K562 (cell line): ENCODE data around the gene DENND2C. TPM values are rescaled to one million over a fixed set of nuclear protein-coding genes. Genes with fewer than 3 reads are reported as not detected.

Experiments used
- ATAC-seq: fragments of 200-7000 bp; cut with Tn5 transposase; 3 replicates; pipeline ENCODE4 v1.9.1; 2020; ENCODE audit warnings: moderate library complexity
- BruUV-seq: library from RNA; stranded (reverse); fragments of 400-500 nt; replicated peaks from 2 replicates; lab custom pipeline; 2021; lab: Mats Ljungman, UMichigan
- CTCF ChIA-PET: fragments of 300-600 bp; formaldehyde crosslinking; extraction: SDS; loops from one replicate; lab custom pipeline; 2021; ENCODE audit warnings: low intra/inter-chr PET ratio; lab: Yijun Ruan, JAX
- POLR2A ChIA-PET: fragments of 300-600, 350-650 bp; sonication (Branson Sonifier 250); formaldehyde crosslinking; extraction: SDS; loops from one replicate; lab custom pipeline; 2021; ENCODE audit warnings: antibody characterized with exemption, inconsistent platforms; lab: Yijun Ruan, JAX
- DNase-seq, 4 experiments: peaks; one replicate each; pipeline versions ENCODE4 v3.0.0 to v3.0.0-alpha.2; 2011 to 2018; ENCODE audit warnings: low spot score in 3 of 4, mixed read lengths in 3 of 4; ENCODE audit errors: extremely low read depth in 1 of 4
- FAIRE-seq: peaks from 2 replicates; lab custom pipeline; 2011; peaks lifted over from hg19 to GRCh38; lab: Jason Lieb, UNC
- H2AFZ ChIP-seq: 2 replicates; pipeline ENCODE4 v1.6.0; 2011; ENCODE audit warnings: low read depth, low read length, control low read depth, inconsistent platforms
- H3K27ac ChIP-seq: fragments of 200-600 bp; 3 replicates; pipeline ENCODE4 v1.8.0; 2011; ENCODE audit warnings: low read depth, mild to moderate bottlenecking, control low read depth, inconsistent platforms, low read length, moderate library complexity, mixed read lengths; ENCODE audit errors: extremely low read depth
- H3K27me3 ChIP-seq, 2 experiments: fragments of 300-600 bp in 1 of 2; 2 replicates in 1 of 2; 3 replicates in 1 of 2; pipeline versions ENCODE4 v1.6.0 to v1.8.0; 2011; ENCODE audit warnings: inconsistent platforms in 2 of 2, low read length in 2 of 2, mild to moderate bottlenecking in 1 of 2, mixed read lengths in 1 of 2, moderate library complexity in 1 of 2; ENCODE audit not compliant: control insufficient read depth in 2 of 2, insufficient read depth in 2 of 2
- H3K36me3 ChIP-seq: fragments of 300-600 bp; 3 replicates; pipeline ENCODE4 v1.8.0; 2011; ENCODE audit warnings: mild to moderate bottlenecking, low read length, inconsistent platforms; ENCODE audit not compliant: control insufficient read depth, insufficient read depth
- H3K4me1 ChIP-seq, 2 experiments: fragments of 200-600 bp in 1 of 2; replicated peaks in 1 of 2; 2 replicates in 1 of 2; 3 replicates in 1 of 2; pipeline versions ENCODE4 v1.5.1 to v1.8.0; 2011; ENCODE audit warnings: inconsistent platforms in 2 of 2, low read length in 2 of 2, mild to moderate bottlenecking in 1 of 2, mixed read lengths in 1 of 2, moderate library complexity in 1 of 2; ENCODE audit not compliant: control insufficient read depth in 2 of 2, insufficient read depth in 2 of 2
- H3K4me2 ChIP-seq: 2 replicates; pipeline ENCODE4 v1.6.1; 2011; ENCODE audit warnings: low read length, control low read depth, inconsistent platforms, mixed read lengths; ENCODE audit not compliant: insufficient read depth
- H3K4me3 ChIP-seq: fragments of 200-600 bp; sonication (generic), shearing (Covaris generic); 2 replicates; pipeline ENCODE4 v1.5.1; 2016; ENCODE audit warnings: control low read depth, inconsistent platforms
- H3K79me2 ChIP-seq: fragments of 200-600 bp; 3 replicates; pipeline ENCODE4 v1.8.0; 2011; ENCODE audit warnings: low read length, inconsistent platforms; ENCODE audit not compliant: control insufficient read depth, insufficient read depth
- H3K9ac ChIP-seq, 2 experiments: 2 replicates each; pipeline versions ENCODE4 v1.6.0 to v1.6.1; 2011; ENCODE audit warnings: low read depth in 2 of 2, low read length in 2 of 2, control low read depth in 1 of 2, inconsistent platforms in 1 of 2, mild to moderate bottlenecking in 1 of 2, mixed read lengths in 1 of 2; ENCODE audit not compliant: insufficient read depth in 1 of 2
- H3K9me1 ChIP-seq: one replicate; pipeline ENCODE4 v1.6.0; 2011; ENCODE audit warnings: inconsistent platforms, mild to moderate bottlenecking, low read length, moderate library complexity; ENCODE audit not compliant: control insufficient read depth, insufficient read depth
- H3K9me3 ChIP-seq: replicated peaks from 2 replicates; pipeline ENCODE4 v1.5.1; 2011; ENCODE audit warnings: low read depth, low read length, inconsistent platforms; ENCODE audit not compliant: control insufficient read depth, insufficient read depth
- H4K20me1 ChIP-seq: replicated peaks from 2 replicates; pipeline ENCODE4 v1.6.1; 2011; ENCODE audit warnings: low read length, inconsistent platforms, mixed read lengths; ENCODE audit not compliant: control insufficient read depth, insufficient read depth
- MEIS2 ChIP-seq: fragments of 450-650 bp; IDR thresholded peaks from 2 replicates; pipeline ENCODE4 v1.6.1; 2014; ENCODE audit warnings: mild to moderate bottlenecking; ENCODE audit not compliant: partially characterized antibody
- PHF8 ChIP-seq: fragments of 200-600 bp; sonication (generic); IDR thresholded peaks from 2 replicates; pipeline ENCODE4 v1.6.1; 2012; ENCODE audit warnings: mixed run types, mild to moderate bottlenecking, inconsistent platforms, low read length, moderate library complexity, borderline replicate concordance
- WGBS: fragments of 100-300 bp; shearing (Covaris generic); methylation state at CpG from one replicate; pipeline ENCODE4 v1.1.6; 2016; ENCODE audit warnings: low coverage, mixed read lengths; ENCODE audit not compliant: insufficient coverage; ENCODE audit errors: missing lambda C conversion rate; 5-methylcytosine and 5-hydroxymethylcytosine counted together
- in situ Hi-C: fragments of 300-500 bp; cut with MboI; formaldehyde crosslinking; loops from 4 replicates; pipeline ENCODE4 v1.15.0; 2018; ENCODE audit warnings: inconsistent platforms, mixed read lengths
- intact Hi-C: fragments of 100-400 bp; cut with micrococcal nuclease; formaldehyde crosslinking; loops from 2 replicates; pipeline ENCODE4 v1.14.2; 2022
- polyA plus RNA-seq, 8 experiments: library from polyadenylated mRNA; depleted of rRNA in 4 of 8; stranded (reverse) in 5 of 8; unstranded in 3 of 8; fragments of >200 nt; fragmentation: Nextera tagmentation in 2 of 8; fragmentation: Illumina TruSeq in 1 of 8; extraction: Ambion mirVana in 2 of 8; extraction: Trizol in 1 of 8; gene quantifications; 2 replicates each; pipeline versions ENCODE4 v1.2.1 to v1.2.3, GENCODE V29; 2011 to 2014; ENCODE audit warnings: inconsistent platforms in 1 of 8, missing spikeins in 1 of 8
- total RNA-seq, 7 experiments: library from RNA; depleted of rRNA in 6 of 7; stranded (reverse); fragments of >200 nt in 6 of 7; fragmentation: Illumina TruSeq in 2 of 7; extraction: Trizol in 2 of 7; gene quantifications; 2 replicates each; pipeline versions ENCODE4 v1.2.1 to v1.2.3, GENCODE V29; 2011 to 2021; ENCODE audit warnings: low replicate concordance in 1 of 7
- TF ChIP-seq, protein P1 (sequence below), 3 experiments: fragments of 200-800 bp in 1 of 3; fragments of 250-450 bp in 1 of 3; fragments of 450-650 bp in 1 of 3; sonication (Bioruptor Pico) in 1 of 3; sonication (Bioruptor generic) in 1 of 3; formaldehyde crosslinking in 1 of 3; IDR thresholded peaks; 2 replicates each; pipeline versions ENCODE4 v1.6.1 to v1.8.0; 2016 to 2022; ENCODE audit warnings: mild to moderate bottlenecking in 2 of 3, missing genetic modification characterization in 2 of 3, missing compliant biosample characterization in 1 of 3, moderate library complexity in 1 of 3
- TF ChIP-seq, protein P2 (sequence below), 2 experiments: fragments of 450-650 bp in 1 of 2; sonication (generic) in 1 of 2; formaldehyde crosslinking in 1 of 2; IDR thresholded peaks; 2 replicates each; pipeline versions ENCODE4 v1.7.1 to v1.9.0; 2016 to 2022; ENCODE audit warnings: inconsistent platforms in 1 of 2, mild to moderate bottlenecking in 1 of 2, missing genetic modification reagents in 1 of 2

The DENND2C gene
- total and polyA plus RNA-seq, 9 of the 15 experiments (the other 6 are each of a cell fraction or from before 2014, with no cell fraction given): 0.03 to 0.25 (median 0.14) TPM

DNA sequence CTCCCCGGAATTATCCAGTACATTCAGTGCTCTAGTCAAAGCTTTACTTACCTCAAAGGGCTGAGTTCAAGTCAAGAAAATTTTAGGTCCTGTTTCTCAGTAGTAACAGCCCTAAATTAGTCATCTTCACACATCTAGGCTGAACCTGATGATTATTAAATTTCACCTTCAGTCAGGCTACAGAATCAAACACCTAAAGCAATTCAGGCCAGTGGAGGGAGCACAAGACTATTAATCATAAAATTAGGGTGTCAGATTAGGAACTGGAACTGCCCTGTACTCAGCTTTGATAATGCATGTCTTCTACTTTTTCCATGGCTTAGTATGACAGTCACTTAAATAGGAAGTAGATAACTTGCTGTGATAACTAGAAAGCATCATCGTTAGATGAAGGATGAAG is 60.0 kb downstream of the DENND2C start:
- CTCF ChIA-PET: no interaction called here
- H2AFZ ChIP-seq: no peak overlapping the region
- TF ChIP-seq PHF8 (no peak), MEIS2 (peak; percentile 28)
- TF ChIP-seq, protein P1, sequence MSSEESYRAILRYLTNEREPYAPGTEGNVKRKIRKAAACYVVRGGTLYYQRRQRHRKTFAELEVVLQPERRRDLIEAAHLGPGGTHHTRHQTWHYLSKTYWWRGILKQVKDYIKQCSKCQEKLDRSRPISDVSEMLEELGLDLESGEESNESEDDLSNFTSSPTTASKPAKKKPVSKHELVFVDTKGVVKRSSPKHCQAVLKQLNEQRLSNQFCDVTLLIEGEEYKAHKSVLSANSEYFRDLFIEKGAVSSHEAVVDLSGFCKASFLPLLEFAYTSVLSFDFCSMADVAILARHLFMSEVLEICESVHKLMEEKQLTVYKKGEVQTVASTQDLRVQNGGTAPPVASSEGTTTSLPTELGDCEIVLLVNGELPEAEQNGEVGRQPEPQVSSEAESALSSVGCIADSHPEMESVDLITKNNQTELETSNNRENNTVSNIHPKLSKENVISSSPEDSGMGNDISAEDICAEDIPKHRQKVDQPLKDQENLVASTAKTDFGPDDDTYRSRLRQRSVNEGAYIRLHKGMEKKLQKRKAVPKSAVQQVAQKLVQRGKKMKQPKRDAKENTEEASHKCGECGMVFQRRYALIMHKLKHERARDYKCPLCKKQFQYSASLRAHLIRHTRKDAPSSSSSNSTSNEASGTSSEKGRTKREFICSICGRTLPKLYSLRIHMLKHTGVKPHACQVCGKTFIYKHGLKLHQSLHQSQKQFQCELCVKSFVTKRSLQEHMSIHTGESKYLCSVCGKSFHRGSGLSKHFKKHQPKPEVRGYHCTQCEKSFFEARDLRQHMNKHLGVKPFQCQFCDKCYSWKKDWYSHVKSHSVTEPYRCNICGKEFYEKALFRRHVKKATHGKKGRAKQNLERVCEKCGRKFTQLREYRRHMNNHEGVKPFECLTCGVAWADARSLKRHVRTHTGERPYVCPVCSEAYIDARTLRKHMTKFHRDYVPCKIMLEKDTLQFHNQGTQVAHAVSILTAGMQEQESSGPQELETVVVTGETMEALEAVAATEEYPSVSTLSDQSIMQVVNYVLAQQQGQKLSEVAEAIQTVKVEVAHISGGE (CRISPR knock-in tag; IDR thresholded peaks at IDR 0.05): 0 out of 6 replicates have a peak, but pooled peaks of 1 of the 3 experiments have one; percentile 12
- TF ChIP-seq, protein P2, sequence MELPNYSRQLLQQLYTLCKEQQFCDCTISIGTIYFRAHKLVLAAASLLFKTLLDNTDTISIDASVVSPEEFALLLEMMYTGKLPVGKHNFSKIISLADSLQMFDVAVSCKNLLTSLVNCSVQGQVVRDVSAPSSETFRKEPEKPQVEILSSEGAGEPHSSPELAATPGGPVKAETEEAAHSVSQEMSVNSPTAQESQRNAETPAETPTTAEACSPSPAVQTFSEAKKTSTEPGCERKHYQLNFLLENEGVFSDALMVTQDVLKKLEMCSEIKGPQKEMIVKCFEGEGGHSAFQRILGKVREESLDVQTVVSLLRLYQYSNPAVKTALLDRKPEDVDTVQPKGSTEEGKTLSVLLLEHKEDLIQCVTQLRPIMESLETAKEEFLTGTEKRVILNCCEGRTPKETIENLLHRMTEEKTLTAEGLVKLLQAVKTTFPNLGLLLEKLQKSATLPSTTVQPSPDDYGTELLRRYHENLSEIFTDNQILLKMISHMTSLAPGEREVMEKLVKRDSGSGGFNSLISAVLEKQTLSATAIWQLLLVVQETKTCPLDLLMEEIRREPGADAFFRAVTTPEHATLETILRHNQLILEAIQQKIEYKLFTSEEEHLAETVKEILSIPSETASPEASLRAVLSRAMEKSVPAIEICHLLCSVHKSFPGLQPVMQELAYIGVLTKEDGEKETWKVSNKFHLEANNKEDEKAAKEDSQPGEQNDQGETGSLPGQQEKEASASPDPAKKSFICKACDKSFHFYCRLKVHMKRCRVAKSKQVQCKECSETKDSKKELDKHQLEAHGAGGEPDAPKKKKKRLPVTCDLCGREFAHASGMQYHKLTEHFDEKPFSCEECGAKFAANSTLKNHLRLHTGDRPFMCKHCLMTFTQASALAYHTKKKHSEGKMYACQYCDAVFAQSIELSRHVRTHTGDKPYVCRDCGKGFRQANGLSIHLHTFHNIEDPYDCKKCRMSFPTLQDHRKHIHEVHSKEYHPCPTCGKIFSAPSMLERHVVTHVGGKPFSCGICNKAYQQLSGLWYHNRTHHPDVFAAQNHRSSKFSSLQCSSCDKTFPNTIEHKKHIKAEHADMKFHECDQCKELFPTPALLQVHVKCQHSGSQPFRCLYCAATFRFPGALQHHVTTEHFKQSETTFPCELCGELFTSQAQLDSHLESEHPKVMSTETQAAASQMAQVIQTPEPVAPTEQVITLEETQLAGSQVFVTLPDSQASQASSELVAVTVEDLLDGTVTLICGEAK (IDR thresholded peaks at IDR 0.05): no peak
- TF ChIP-seq, protein P2 (CRISPR knock-in tag; IDR thresholded peaks at IDR 0.05): no peak
- no peaks in the 10 kb centered on the region for H3K9me3 ChIP-seq
- BruUV-seq: no TSS peak
- H3K4me2 ChIP-seq: no peak overlapping the region
- no peak overlapping the region for H3K9ac ChIP-seq
- H3K4me3 ChIP-seq: no peak overlapping the region
- H3K79me2 ChIP-seq: no peaks in the 10 kb centered on the region
- WGBS: 0% methylated on average over 2 of the region's 2 CpGs
- no peaks in the 10 kb centered on the region for H3K9me1 ChIP-seq
- no peaks in the 10 kb centered on the region for H3K4me1 ChIP-seq
- DNase-seq: no peak
- POLR2A ChIA-PET: no interaction called here
- H3K36me3 ChIP-seq: no peaks in the 10 kb centered on the region
- in situ Hi-C loops: no loop called here
- no peak for FAIRE-seq
- intact Hi-C loops: no loop called here
- no peak overlapping the region for H3K27ac ChIP-seq
- H3K27me3 ChIP-seq: peaks cover 13 to 19% of the 10 kb centered on the region in 2 experiments; a peak in 4 of 5 replicates
- no peak for ATAC-seq
- no peaks in the 10 kb centered on the region for H4K20me1 ChIP-seq
